PFSK-1 (cell line): ENCODE measurements around the gene AGPAT3.

Experiments used
- FOXP2 ChIP-seq: optimal IDR thresholded peaks from 2 replicates; pipeline ENCODE3; 2011; ENCODE audit warnings: borderline replicate concordance, control low read depth, inconsistent platforms; ENCODE audit not compliant: insufficient read depth; ENCODE audit errors: extremely low read length, extremely low read depth
- POLR2AphosphoS5 ChIP-seq: IDR thresholded peaks from 2 replicates; pipeline ENCODE4 v1.6.1; 2012; ENCODE audit warnings: low read depth, mild to moderate bottlenecking, control low read depth, low read length, moderate library complexity
- REST ChIP-seq, 2 experiments: IDR thresholded peaks; 2 replicates each; pipeline versions ENCODE4 v1.6.1 to v1.8.0; 2011 to 2012; ENCODE audit warnings: low read depth in 2 of 2, low read length in 2 of 2, control low read depth in 1 of 2, inconsistent platforms in 1 of 2, mild to moderate bottlenecking in 1 of 2, moderate library complexity in 1 of 2; ENCODE audit not compliant: insufficient read depth in 1 of 2
- SIN3A ChIP-seq: IDR thresholded peaks from 2 replicates; pipeline ENCODE4 v1.6.1; 2012; ENCODE audit warnings: mild to moderate bottlenecking, low read length, moderate library complexity, borderline replicate concordance; ENCODE audit not compliant: insufficient read depth
- TAF1 ChIP-seq: IDR thresholded peaks from 2 replicates; pipeline ENCODE4 v1.6.1; 2012; ENCODE audit warnings: low read length, control low read depth, borderline replicate concordance; ENCODE audit not compliant: insufficient read depth

AGPAT3 gene

GRCh38 chr21:43989401-43989800, 124.4 kb downstream of the AGPAT3 start:
- TF ChIP-seq FOXP2 (no peak), REST (IDR thresholded peaks at IDR 0.05; ENCODE audit: insufficient read depth in 1 of 2, low read depth in 2 of 2, low read length in 2 of 2) (no peak), SIN3A (no peak), POLR2AphosphoS5 (no peak), TAF1 (no peak)

- TF ChIP-seq POLR2AphosphoS5 = no peak
- TF ChIP-seq TAF1 = no peak
- TF ChIP-seq FOXP2 = no peak
- no peak for TF ChIP-seq SIN3A
- no peak for TF ChIP-seq REST (IDR thresholded peaks at IDR 0.05; ENCODE audit: insufficient read depth in 1 of 2, low read depth in 2 of 2, low read length in 2 of 2)
These were observed 126.5 kb downstream of the AGPAT3 start for GRCh38 chr21:43991447-43991991.

- TF ChIP-seq POLR2AphosphoS5 = no peak
These were observed 127.1 kb downstream of the AGPAT3 start for GRCh38 chr21:43992121-43992520.

- TF ChIP-seq REST (IDR thresholded peaks at IDR 0.05; ENCODE audit: insufficient read depth in 1 of 2, low read depth in 2 of 2, low read length in 2 of 2) (no peak), FOXP2 (no peak), POLR2AphosphoS5 (no peak), TAF1 (no peak), SIN3A (no peak)
These were observed 128.5 kb downstream of the AGPAT3 start for GRCh38 chr21:43993420-43993934.

GRCh38 chr21:43994085-43994484, 129.1 kb downstream of the AGPAT3 start:
- TF ChIP-seq POLR2AphosphoS5 (no peak), REST (IDR thresholded peaks at IDR 0.05; ENCODE audit: insufficient read depth in 1 of 2, low read depth in 2 of 2, low read length in 2 of 2) (no peak), TAF1 (no peak), SIN3A (no peak), FOXP2 (no peak)
